Prostate gland (tissue), 2 donors: ENCODE measurements around the gene CENPT. TPM values are rescaled to one million over a fixed set of nuclear protein-coding genes. Genes with fewer than 3 reads are reported as not detected.

Experiments used
- DNase-seq: peaks from one replicate; pipeline ENCODE4 v3.0.0-alpha.2; 2019; ENCODE audit warnings: low spot score
- H3K27ac ChIP-seq, 2 donors: fragments of 200-600 bp; sonication (generic); 2 replicates each; pipeline ENCODE4 v1.5.1; 2017 to 2019
- H3K27me3 ChIP-seq: fragments of 200-600 bp; sonication (generic); replicated peaks from 2 replicates; pipeline ENCODE4 v1.5.1; 2019; ENCODE audit not compliant: insufficient read depth
- H3K36me3 ChIP-seq, 2 donors: fragments of 200-600 bp; sonication (generic); 1 replicate in 1 of 2; 2 replicates in 1 of 2; pipeline versions ENCODE4 v1.5.1 to v1.8.1; 2017 to 2019
- H3K4me1 ChIP-seq: fragments of 200-600 bp; sonication (generic); replicated peaks from 2 replicates; pipeline ENCODE4 v1.5.1; 2019
- H3K4me3 ChIP-seq, 2 donors: fragments of 200-600 bp; sonication (generic); 2 replicates each; pipeline ENCODE4 v1.5.1; 2017 to 2019
- H3K9me3 ChIP-seq: fragments of 200-600 bp; sonication (generic); 2 replicates; pipeline ENCODE4 v1.5.1; 2017
- CTCF ChIP-seq, 4 experiments: fragments of 200-600 bp in 2 of 4; fragments of 450-650 bp in 2 of 4; sonication (generic) in 2 of 4; IDR thresholded peaks; 1 replicate in 3 of 4; 2 replicates in 1 of 4; pipeline ENCODE4 v1.5.1; 2016 to 2019; ENCODE audit warnings: antibody characterized with exemption in 4 of 4, mild to moderate bottlenecking in 2 of 4, moderate library complexity in 2 of 4
- POLR2A ChIP-seq: fragments of 450-650 bp; IDR thresholded peaks from one replicate; pipeline ENCODE4 v1.6.1; 2016; ENCODE audit warnings: antibody characterized with exemption, mild to moderate bottlenecking
- POLR2AphosphoS5 ChIP-seq: sonication (generic); formaldehyde crosslinking; IDR thresholded peaks from one replicate; pipeline ENCODE4 v1.6.1; 2017; ENCODE audit warnings: antibody characterized with exemption
- WGBS: methylation state at CpG from one replicate; pipeline ENCODE4 v1.1.5; 2018; 5-methylcytosine and 5-hydroxymethylcytosine counted together
- intact Hi-C: fragments of 100-400 bp; cut with DNase I; formaldehyde crosslinking; loops from one replicate; pipeline ENCODE4 v1.14.2; 2022
- total RNA-seq, 2 donors: library from RNA; depleted of rRNA; stranded (reverse); fragments of >200 nt; gene quantifications; one replicate each; pipeline ENCODE4 v1.1.0, GENCODE V29; 2016

CENPT gene
- total RNA-seq, 2 donors from 2014 or later = 28.1 to 69.2 TPM

GRCh38 chr16:67881621-67882161 is 34.2 kb upstream of the CENPT start:
- Histone ChIP-seq H3K36me3 (peaks cover 39 to 53% of the 10 kb centered on the region in 2 donors), H3K4me3 (no peak overlapping the region), H3K27me3 (no peaks in the 10 kb centered on the region), H3K9me3 (no peaks in the 10 kb centered on the region), H3K27ac (no peak overlapping the region), H3K4me1 (peaks cover 7% of the 10 kb centered on the region)
- 87% methylated on average over 21 of the region's 21 CpGs for WGBS
- TF ChIP-seq POLR2A = no peak
- no peak for TF ChIP-seq CTCF (IDR thresholded peaks at IDR 0.05)
- DNase-seq = no peak
- intact Hi-C loops = loop anchor here (5.0 kb wide), 1 partner anchor 161 kb away; no protein-coding TSS in a partner anchor

- 88% methylated on average over 13 of the region's 13 CpGs for WGBS
- intact Hi-C loops = loop anchor here (5.0 kb wide), 1 partner anchor 162 kb away; no protein-coding TSS in a partner anchor
- DNase-seq = no peak
- Histone ChIP-seq H3K9me3 (no peaks in the 10 kb centered on the region), H3K27ac (no peak overlapping the region), H3K4me1 (peaks cover 7% of the 10 kb centered on the region), H3K36me3 (peaks cover 39 to 42% of the 10 kb centered on the region in 2 donors), H3K27me3 (no peaks in the 10 kb centered on the region), H3K4me3 (no peak overlapping the region)
- TF ChIP-seq POLR2AphosphoS5 (no peak), POLR2A (no peak), CTCF (IDR thresholded peaks at IDR 0.05) (no peak)
These were observed 33.1 kb upstream of the CENPT start for GRCh38 chr16:67880584-67880983.

GRCh38 chr16:67879936-67880335 is 32.4 kb upstream of the CENPT start:
- no peak for TF ChIP-seq POLR2AphosphoS5
- no peak for TF ChIP-seq POLR2A
- no peak for TF ChIP-seq CTCF (IDR thresholded peaks at IDR 0.05)
- no peak for DNase-seq
- Histone ChIP-seq H3K36me3 (peaks cover 39 to 41% of the 10 kb centered on the region in 2 donors), H3K4me3 (no peak overlapping the region), H3K4me1 (peaks cover 11% of the 10 kb centered on the region), H3K9me3 (no peaks in the 10 kb centered on the region), H3K27ac (no peak overlapping the region), H3K27me3 (no peaks in the 10 kb centered on the region)
- intact Hi-C loops = loop anchor here (5.0 kb wide), 1 partner anchor 162 kb away; no protein-coding TSS in a partner anchor
- 78% methylated on average over 3 of the region's 5 CpGs for WGBS

GRCh38 chr16:67879462-67879861 is 32.0 kb upstream of the CENPT start:
- H3K36me3 ChIP-seq = peaks cover 39 to 41% of the 10 kb centered on the region in 2 donors

More at GRCh38 chr16:67879462-67879861, 32.0 kb upstream of the CENPT start:
- no peak for DNase-seq
- Histone ChIP-seq H3K27me3 (no peaks in the 10 kb centered on the region), H3K9me3 (no peaks in the 10 kb centered on the region), H3K4me3 (no peak overlapping the region), H3K4me1 (peaks cover 13% of the 10 kb centered on the region), H3K27ac (no peak overlapping the region)
- whole genome bisulfite sequencing = 90% methylated on average over 12 of the region's 12 CpGs
- TF ChIP-seq POLR2A (no peak), CTCF (IDR thresholded peaks at IDR 0.05) (no peak), POLR2AphosphoS5 (no peak)
- intact Hi-C loops = no loop called here
